NCI-H345 treated with DMSO at 0.1 percent for 48 hours (cell line): Measurements from ENCODE around the gene SLBP.

Experiments used
- DNase-seq: peaks from one replicate; lab custom pipeline; 2025; ENCODE audit not compliant: unreplicated experiment; lab: John Stamatoyannopoulos, UW

Gene SLBP

GRCh38 chr4:1656132-1656531 is 56.0 kb downstream of the SLBP start:
- no peak for DNase-seq

GRCh38 chr4:1655676-1656075 is 56.4 kb downstream of the SLBP start:
- DNase-seq, result no peak

- DNase-seq, result no peak
Measured at GRCh38 chr4:1655081-1655480, 57.0 kb downstream of the SLBP start.

- no peak for DNase-seq
Measured at GRCh38 chr4:1654216-1654955, 57.7 kb downstream of the SLBP start.

GRCh38 chr4:1653776-1654175 is 58.3 kb downstream of the SLBP start:
- DNase-seq, result no peak

- no peak for DNase-seq
Measured at GRCh38 chr4:1652088-1652487, 60.0 kb downstream of the SLBP start.

- DNase-seq, result no peak
Measured at GRCh38 chr4:1651609-1652008, 60.5 kb downstream of the SLBP start.

GRCh38 chr4:1648962-1649361 is 63.2 kb downstream of the SLBP start:
- DNase-seq, result no peak

- DNase-seq, result no peak
Measured at GRCh38 chr4:1647432-1647831, 64.7 kb downstream of the SLBP start.

- no peak for DNase-seq
Measured at GRCh38 chr4:1646690-1647089, 65.4 kb downstream of the SLBP start.

GRCh38 chr4:1644891-1645657 is 67.0 kb downstream of the SLBP start:
- DNase-seq, result no peak

- DNase-seq, result no peak
Measured at GRCh38 chr4:1643971-1644735, 68.0 kb downstream of the SLBP start.
